ENCODE results near the gene PRAMEF11. TPM values are rescaled to one million over a fixed set of nuclear protein-coding genes. Genes with fewer than 3 reads are reported as not detected.
"Not testable (repeated sequence)": the region's sequence is repeated elsewhere in the genome, so short reads cannot be mapped to it uniquely, and the experiment has no call there.

The PRAMEF11 gene
- total RNA-seq, result not detected

DNA sequence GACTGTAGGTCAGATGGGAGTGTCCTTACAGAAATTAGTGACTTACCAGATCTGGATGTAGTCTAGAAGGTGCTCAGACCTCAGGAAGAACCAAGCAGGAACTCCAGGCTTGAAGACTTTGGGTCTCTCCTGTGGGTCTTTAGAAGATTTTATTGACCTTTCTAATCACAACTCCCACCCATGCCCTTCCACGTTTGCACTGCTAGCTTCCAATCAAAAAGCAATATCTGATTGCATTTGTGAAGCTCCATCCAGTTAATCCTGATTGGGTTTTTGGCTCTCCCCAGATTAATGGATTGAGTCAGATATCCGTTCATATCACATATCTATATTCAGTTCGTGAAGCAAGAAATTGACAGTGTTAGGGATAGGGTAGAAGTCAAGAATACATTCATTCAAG, at the start of gene PRAMEF11:
Gene PRAMEF11, minus strand, starts transcription at position 101 of the 400 bp plus-strand sequence. CDS start 2,621 bp downstream, outside the sequence.
- H3K36me3 Mint-ChIP-seq; H3K4me3 Mint-ChIP-seq; CTCF ChIA-PET; ATAC-seq; H3K4me1 Mint-ChIP-seq; H3K9me3 Mint-ChIP-seq (ENCODE audit: low read depth); H3K27me3 Mint-ChIP-seq; H3K27ac Mint-ChIP-seq; DNase-seq: not testable (repeated sequence)

DNA sequence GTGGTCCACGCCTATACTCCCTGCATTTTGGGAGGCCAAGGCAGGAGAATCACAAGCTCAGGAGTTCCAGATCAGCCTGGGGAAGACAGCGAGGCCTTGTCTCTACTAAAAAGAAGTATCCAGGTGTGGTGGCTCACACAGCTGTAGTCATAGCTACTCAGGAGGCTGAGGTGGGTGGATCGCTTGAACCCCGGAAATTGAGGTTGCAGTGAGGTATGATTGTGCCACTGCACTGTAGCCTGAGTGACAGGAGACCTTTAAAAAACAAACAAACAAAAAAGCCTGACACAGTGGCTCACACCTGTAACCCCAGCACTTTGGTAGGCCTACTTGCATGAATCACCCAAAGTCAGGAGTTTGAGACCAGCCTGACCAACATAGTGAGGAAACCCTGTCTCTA, 47.2 kb upstream of the PRAMEF11 start:
- H3K36me3 Mint-ChIP-seq; H3K27me3 Mint-ChIP-seq; DNase-seq; H3K4me3 Mint-ChIP-seq; CTCF ChIA-PET; H3K4me1 Mint-ChIP-seq; ATAC-seq; H3K27ac Mint-ChIP-seq; H3K9me3 Mint-ChIP-seq (ENCODE audit: low read depth): not testable (repeated sequence)

GRCh38 chr1:12863131-12863880, 32.1 kb upstream of the PRAMEF11 start:
- H3K4me1 Mint-ChIP-seq; DNase-seq; H3K27ac Mint-ChIP-seq; H3K36me3 Mint-ChIP-seq; H3K9me3 Mint-ChIP-seq (ENCODE audit: low read depth); ATAC-seq; CTCF ChIA-PET; H3K4me3 Mint-ChIP-seq; H3K27me3 Mint-ChIP-seq: not testable (repeated sequence)

GRCh38 chr1:12856786-12857185, 25.6 kb upstream of the PRAMEF11 start, which contains the start of gene PRAMEF2:
Gene PRAMEF2, plus strand, starts transcription at chr1:12857086. Its CDS starts 1,924 bp downstream, at chr1:12859010.
- CTCF ChIA-PET; H3K27ac Mint-ChIP-seq; H3K4me1 Mint-ChIP-seq; H3K4me3 Mint-ChIP-seq; DNase-seq; H3K27me3 Mint-ChIP-seq; ATAC-seq; H3K36me3 Mint-ChIP-seq; H3K9me3 Mint-ChIP-seq (ENCODE audit: low read depth): not testable (repeated sequence)

- CTCF ChIA-PET, result no interaction called here
- no peaks in the 10 kb centered on the region for H3K4me1 Mint-ChIP-seq
- DNase-seq (no peak), ATAC-seq (no peak)
- H3K9me3 Mint-ChIP-seq (ENCODE audit: low read depth), result no peaks in the 10 kb centered on the region
- no peaks in the 10 kb centered on the region for H3K36me3 Mint-ChIP-seq
- no peak overlapping the region for H3K27ac Mint-ChIP-seq
- no peaks in the 10 kb centered on the region for H3K27me3 Mint-ChIP-seq
- no peak overlapping the region for H3K4me3 Mint-ChIP-seq
Measured at GRCh38 chr1:12851779-12852178, 20.6 kb upstream of the PRAMEF11 start.

- H3K27me3 Mint-ChIP-seq; H3K36me3 Mint-ChIP-seq; H3K9me3 Mint-ChIP-seq (ENCODE audit: low read depth); H3K4me3 Mint-ChIP-seq; H3K27ac Mint-ChIP-seq; CTCF ChIA-PET; DNase-seq; H3K4me1 Mint-ChIP-seq; ATAC-seq: not testable (repeated sequence)
Measured at GRCh38 chr1:12848620-12849019, 17.4 kb upstream of the PRAMEF11 start, which contains the start of gene HNRNPCL1. Gene HNRNPCL1, minus strand, starts transcription at chr1:12848720. Its CDS starts 431 bp downstream, at chr1:12848289.

- H3K4me1 Mint-ChIP-seq; H3K4me3 Mint-ChIP-seq; DNase-seq; CTCF ChIA-PET; H3K27ac Mint-ChIP-seq; H3K9me3 Mint-ChIP-seq (ENCODE audit: low read depth); ATAC-seq; H3K36me3 Mint-ChIP-seq; H3K27me3 Mint-ChIP-seq: not testable (repeated sequence)
Measured at GRCh38 chr1:12833251-12833650, 2.0 kb upstream of the PRAMEF11 start.

DNA sequence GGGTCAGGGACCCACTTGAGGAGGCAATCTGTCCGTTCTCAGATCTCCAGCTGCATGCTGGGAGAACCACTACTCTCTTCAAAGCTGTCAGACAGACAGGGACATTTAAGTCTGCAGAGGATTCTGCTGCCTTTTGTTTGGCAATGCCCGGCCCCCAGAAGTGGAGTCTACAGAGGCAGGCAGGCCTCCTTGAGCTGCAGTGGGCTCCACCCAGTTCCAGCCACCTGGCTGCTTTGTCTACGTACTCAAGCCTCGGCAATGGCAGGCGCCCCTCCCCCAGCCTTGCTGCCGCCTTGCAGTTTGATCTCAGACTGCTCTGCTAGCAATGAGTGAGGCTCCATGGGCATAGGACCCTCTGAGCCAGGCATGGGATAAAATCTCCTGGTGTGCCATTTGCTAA, 12.1 kb downstream of the PRAMEF11 start:
- H3K27me3 Mint-ChIP-seq; DNase-seq; CTCF ChIA-PET; H3K9me3 Mint-ChIP-seq (ENCODE audit: low read depth); H3K27ac Mint-ChIP-seq; H3K4me1 Mint-ChIP-seq; H3K36me3 Mint-ChIP-seq; ATAC-seq; H3K4me3 Mint-ChIP-seq: not testable (repeated sequence)

DNA sequence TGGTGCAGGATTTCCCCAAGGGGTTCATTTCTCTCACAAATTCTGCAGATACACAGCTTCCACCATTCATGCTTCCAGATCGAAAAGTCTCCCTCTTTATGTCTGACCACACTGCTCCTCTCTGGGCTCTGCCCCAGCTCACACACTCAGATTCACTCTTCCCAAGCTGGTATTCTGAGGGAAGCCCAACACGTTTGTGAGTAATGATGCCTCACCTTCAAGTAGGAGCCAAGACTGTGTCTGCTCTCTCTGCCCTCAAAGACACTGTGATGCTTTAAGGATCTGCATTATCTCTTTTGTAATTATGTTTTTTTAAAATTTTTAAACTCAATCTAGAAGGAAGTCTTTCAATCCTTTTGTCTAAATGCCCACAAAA, 19.8 kb downstream of the PRAMEF11 start:
- DNase-seq (no peak), ATAC-seq (no peak)
- Mint-ChIP-seq H3K9me3 (ENCODE audit: low read depth) (no peaks in the 10 kb centered on the region), H3K27ac (no peak overlapping the region), H3K4me1 (no peaks in the 10 kb centered on the region), H3K36me3 (no peaks in the 10 kb centered on the region), H3K27me3 (peaks cover 14% of the 10 kb centered on the region), H3K4me3 (no peak overlapping the region)
- CTCF ChIA-PET, result no interaction called here

DNA sequence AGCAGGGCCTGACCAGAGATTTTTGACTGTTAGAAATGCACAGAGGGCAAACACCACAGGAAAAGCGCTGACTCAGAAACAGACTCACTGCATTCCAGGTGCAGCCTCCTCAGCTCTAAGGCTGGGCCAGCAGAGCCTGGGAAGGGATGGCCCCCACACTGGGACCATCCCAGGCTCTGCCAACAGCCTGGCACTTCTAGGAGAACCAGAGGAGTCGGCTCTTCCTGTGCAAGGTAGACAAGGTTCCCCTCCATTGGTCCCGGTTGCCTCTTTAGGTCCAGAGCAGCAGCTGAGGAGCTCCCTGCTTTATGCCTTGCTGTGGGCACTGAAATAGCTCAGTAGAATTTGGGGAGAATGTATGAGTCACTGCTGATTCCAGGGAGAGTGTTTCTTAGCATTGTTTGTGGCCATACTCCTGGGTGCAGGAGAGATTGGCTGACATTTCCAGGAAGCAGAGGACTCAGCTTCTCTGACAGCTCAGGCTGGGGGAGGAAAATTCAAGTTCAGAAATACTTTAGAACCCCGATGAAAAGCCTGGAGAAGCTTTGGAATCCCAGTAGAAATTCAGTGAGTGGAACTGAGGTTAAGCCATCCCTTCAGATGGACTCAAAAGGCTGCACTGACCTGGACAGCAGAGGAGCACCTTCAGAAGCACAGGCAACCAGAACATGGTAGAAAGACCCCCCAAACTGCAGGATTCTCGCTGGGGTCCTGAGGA, 20.4 kb downstream of the PRAMEF11 start:
- Mint-ChIP-seq H3K27me3 (peaks cover 12% of the 10 kb centered on the region), H3K4me3 (no peak overlapping the region), H3K27ac (no peak overlapping the region), H3K4me1 (no peaks in the 10 kb centered on the region), H3K9me3 (ENCODE audit: low read depth) (no peaks in the 10 kb centered on the region), H3K36me3 (no peaks in the 10 kb centered on the region)
- ATAC-seq, result no peak
- no peak for DNase-seq
- CTCF ChIA-PET, result no interaction called here

- DNase-seq, result no peak
- no peaks in the 10 kb centered on the region for H3K4me1 Mint-ChIP-seq
- H3K9me3 Mint-ChIP-seq (ENCODE audit: low read depth), result peaks cover under 1% of the 10 kb centered on the region
- H3K27me3 Mint-ChIP-seq, result peaks cover 12% of the 10 kb centered on the region
- H3K4me3 Mint-ChIP-seq, result no peak overlapping the region
- no peak for ATAC-seq
- no peak overlapping the region for H3K27ac Mint-ChIP-seq
- no peaks in the 10 kb centered on the region for H3K36me3 Mint-ChIP-seq
- CTCF ChIA-PET, result no interaction called here
Measured at GRCh38 chr1:12809933-12810332, 21.3 kb downstream of the PRAMEF11 start.

DNA sequence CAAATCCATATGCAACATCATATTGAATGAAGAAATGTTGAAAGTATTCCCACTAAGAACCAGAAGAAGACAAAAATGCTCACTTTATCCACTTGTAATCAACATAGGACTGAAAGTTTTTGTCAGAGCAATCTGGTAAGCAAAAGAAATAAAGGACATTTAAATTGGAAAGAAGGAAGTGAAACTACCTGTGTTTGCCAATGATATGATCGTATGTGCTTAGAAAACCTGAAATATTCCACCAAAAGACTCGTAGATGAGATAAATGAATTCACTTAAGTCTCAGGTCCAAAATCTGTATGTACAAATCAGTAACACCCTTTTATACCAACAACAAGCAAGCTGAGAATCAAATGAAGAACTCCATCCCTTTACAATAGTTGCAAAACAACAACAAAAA, 31.5 kb downstream of the PRAMEF11 start:
- Mint-ChIP-seq H3K27me3 (peaks cover 17% of the 10 kb centered on the region), H3K9me3 (ENCODE audit: low read depth) (no peaks in the 10 kb centered on the region), H3K36me3 (no peaks in the 10 kb centered on the region), H3K4me1 (no peaks in the 10 kb centered on the region), H3K27ac (no peak overlapping the region), H3K4me3 (no peak overlapping the region)
- DNase-seq (no peak), ATAC-seq (no peak)
- CTCF ChIA-PET, result no interaction called here

DNA sequence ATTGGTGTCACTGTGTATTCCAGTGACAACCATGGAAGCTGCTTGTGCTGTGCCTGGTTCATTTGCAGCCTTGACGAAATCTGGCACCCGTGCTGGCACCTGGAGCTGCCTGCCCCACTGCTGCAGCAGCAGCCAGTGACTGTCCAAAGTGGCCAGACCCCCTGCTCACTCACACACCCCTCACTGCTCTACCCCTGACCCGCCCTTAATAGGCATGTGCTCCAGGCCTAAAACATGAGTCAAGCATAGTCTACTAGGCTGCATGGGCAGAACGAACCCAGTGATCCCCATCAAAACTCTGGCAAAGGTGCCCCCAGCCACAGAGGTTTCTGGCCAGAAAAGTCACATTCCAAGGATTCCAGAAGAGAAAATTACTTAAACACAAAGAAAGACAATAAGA, 32.3 kb downstream of the PRAMEF11 start:
- no peaks in the 10 kb centered on the region for H3K9me3 Mint-ChIP-seq (ENCODE audit: low read depth)
- no peak overlapping the region for H3K27ac Mint-ChIP-seq
- H3K36me3 Mint-ChIP-seq, result no peaks in the 10 kb centered on the region
- H3K27me3 Mint-ChIP-seq, result peaks cover 11% of the 10 kb centered on the region
- ATAC-seq (no peak), DNase-seq (no peak)
- H3K4me1 Mint-ChIP-seq, result no peaks in the 10 kb centered on the region
- CTCF ChIA-PET, result no interaction called here
- no peak overlapping the region for H3K4me3 Mint-ChIP-seq

DNA sequence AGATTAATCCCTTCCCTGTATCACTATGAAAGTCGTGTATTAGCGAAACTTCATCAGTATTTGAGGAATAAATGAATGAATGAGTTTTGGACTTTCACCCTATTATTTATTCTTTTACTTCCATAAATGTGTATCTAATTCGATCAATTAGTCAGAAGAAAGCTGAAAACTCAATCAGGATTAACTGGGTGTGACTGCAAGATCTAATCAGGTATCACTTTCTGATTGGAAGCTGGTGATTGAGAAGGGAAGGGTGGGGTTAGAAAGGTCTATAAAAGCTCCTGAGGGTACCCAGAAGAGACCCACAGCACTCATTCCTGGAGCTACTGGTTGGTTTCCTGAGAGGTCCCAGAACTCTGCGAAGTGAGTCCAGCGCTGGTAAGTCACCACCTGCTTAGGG, 40.1 kb downstream of the PRAMEF11 start, which contains the start of gene PRAMEF1:
Gene PRAMEF1, plus strand, starts transcription at position 301 of the 400 bp plus-strand sequence. CDS start 1,831 bp downstream, outside the sequence.
- H3K27me3 Mint-ChIP-seq, CTCF ChIA-PET: not testable (repeated sequence)

More for the DNA sequence above, 40.1 kb downstream of the PRAMEF11 start, which contains the start of gene PRAMEF1:
- H3K36me3 Mint-ChIP-seq; H3K27ac Mint-ChIP-seq; ATAC-seq; H3K4me1 Mint-ChIP-seq; H3K9me3 Mint-ChIP-seq (ENCODE audit: low read depth); H3K4me3 Mint-ChIP-seq; DNase-seq: not testable (repeated sequence)

Measured in activated CD8-positive, alpha-beta memory T cell treated with anti-CD3 and anti-CD28 coated beads, Interleukin-2, amount 10 ng/mL, durations not matched to agents 7 days and 5 days (primary cell).